ENCODE results near the gene SLC12A5.
"Not testable (repeated sequence)": the region's sequence is repeated elsewhere in the genome, so short reads cannot be mapped to it uniquely, and the experiment has no call there.

SLC12A5 gene

DNA sequence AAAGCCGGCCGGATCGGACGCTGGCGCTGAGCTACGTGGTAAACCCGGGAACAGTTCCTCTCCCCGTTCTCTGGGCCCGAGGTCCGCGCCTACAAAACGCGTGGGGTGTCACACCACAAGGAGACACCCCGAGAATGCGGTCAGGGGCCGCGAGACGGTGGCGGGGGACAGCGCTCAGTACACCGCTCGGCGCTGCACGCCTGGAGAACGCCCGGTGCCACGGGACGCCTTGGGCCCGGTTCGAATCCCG, 60.1 kb downstream of the SLC12A5 start:
- H3K27ac ChIP-seq = peak overlapping the region; percentile 97
- TF ChIP-seq ZFX (IDR thresholded peaks at IDR 0.05) = no peak
- TF ChIP-seq, protein P1, sequence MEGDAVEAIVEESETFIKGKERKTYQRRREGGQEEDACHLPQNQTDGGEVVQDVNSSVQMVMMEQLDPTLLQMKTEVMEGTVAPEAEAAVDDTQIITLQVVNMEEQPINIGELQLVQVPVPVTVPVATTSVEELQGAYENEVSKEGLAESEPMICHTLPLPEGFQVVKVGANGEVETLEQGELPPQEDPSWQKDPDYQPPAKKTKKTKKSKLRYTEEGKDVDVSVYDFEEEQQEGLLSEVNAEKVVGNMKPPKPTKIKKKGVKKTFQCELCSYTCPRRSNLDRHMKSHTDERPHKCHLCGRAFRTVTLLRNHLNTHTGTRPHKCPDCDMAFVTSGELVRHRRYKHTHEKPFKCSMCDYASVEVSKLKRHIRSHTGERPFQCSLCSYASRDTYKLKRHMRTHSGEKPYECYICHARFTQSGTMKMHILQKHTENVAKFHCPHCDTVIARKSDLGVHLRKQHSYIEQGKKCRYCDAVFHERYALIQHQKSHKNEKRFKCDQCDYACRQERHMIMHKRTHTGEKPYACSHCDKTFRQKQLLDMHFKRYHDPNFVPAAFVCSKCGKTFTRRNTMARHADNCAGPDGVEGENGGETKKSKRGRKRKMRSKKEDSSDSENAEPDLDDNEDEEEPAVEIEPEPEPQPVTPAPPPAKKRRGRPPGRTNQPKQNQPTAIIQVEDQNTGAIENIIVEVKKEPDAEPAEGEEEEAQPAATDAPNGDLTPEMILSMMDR (conservative IDR thresholded peaks at IDR 0.05) = no peak

DNA sequence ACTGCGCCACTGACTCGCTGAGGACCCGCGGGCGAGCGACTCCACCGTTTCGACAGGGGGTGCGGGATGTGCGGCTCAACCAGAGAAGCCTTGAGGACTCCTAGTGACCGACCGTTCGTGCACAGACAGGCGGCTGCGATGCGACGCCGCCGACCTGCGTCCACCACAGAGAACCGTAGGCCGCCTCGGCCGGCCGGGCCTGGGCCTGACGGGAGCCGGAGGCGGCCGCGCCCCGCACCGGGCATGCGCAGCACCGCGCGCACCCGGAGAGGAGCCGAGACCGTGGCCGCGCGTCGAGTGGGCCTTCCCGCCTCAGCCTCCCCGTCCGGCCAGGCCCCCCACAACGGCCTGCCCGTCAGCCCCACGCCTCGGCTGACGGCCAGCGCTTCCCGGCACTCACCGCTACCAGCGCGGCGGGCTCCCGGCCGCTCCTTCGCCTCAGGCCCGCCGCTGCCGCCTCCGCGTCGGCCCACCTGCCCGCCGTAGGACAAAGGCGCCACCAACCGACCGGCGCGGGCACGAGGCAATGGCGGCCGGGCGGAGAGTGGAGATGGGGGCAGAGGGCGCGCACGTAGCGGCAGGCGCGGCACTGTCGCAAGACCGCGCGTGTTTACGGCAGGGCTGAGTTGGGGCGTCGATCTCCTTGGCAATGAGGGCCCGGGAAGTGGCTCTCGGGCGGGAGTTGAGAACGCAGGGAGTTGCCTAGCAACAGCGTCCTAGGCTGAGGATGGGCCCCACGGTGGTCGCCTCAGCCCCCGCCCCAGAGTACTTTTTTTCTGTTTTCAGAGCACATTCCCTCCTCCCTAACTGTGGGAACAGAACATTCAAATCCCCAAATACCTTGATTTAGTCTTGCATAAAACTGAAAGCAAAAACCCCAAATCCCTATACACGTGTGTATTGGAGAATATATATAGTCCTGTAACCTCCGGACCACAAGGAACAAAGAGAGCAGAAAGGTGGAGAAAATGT, 60.7 kb downstream of the SLC12A5 start, which contains the start of gene NCOA5:
TSS of gene NCOA5 (minus strand) at position 546 of the 972 bp plus-strand sequence. CDS start 10,538 bp downstream, outside the sequence.
- TF ChIP-seq, protein P1 (conservative IDR thresholded peaks at IDR 0.05) = peak; percentile 40
- TF ChIP-seq ZFX (IDR thresholded peaks at IDR 0.05) = peak; percentile 99
- H3K27ac ChIP-seq = peak within 1 kb of the TSS; percentile 97

DNA sequence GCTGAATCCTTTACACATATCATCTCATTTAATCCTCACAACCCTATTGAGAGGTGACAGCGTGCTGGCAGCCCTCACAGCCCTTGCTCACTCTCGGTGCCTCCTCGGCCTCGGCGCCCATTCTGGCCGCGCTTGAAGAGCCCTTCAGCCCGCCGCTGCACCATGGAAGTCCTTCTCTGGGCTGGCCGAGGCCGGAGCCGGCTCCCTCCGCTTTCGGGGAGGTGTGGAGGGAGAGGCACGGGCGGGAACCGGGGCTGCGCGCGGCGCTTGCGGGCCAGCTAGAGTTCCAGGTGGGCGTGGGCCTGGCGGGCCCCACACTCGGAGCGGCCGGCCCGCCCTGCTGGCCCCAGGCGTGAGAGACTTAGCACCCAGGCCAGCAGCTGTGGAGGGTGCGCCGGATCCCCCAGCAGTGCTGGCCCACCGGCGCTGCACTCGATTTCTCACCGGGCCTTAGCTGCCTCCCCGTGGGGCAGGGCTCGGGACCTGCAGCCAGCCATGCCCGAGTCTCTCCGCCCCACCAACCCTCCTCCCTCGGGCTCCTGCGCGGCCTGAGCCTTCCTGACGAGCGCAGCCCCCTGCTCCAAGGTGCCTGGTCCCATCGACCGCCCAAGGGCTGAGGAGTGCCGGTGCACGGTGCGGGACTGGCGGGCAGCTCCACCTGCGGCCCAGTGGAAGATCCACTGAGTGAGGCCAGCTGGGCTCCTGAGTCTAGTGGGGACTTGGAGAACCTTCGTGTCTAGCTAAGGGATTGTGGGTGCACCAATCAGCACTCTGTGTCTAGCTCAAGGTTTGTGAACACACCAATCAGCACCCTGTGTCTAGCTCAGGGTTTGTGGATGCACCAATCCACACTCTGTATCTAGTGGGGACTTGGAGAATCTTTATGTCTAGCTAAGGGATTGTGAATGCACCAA, 62.9 kb downstream of the SLC12A5 start:
- H3K27ac ChIP-seq = not testable (repeated sequence)

DNA sequence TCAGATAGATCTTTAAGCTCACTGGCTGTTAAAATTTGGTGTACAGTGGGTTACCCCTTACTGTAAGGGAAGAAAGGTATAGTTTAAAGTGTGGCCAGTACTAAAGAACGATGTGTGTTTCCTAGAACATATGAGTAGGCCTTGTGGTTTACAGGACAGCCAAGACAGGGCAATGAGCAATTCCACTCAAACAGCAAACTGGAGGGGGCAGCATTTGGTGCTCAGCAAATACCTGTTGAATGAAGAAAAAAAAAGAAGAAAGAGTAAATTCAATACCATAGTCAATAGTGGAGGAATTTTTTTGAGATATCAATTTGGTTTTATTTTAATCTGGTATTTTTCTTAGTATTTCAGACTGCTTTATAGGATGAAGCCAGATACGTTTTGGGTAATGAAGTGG, 64.5 kb downstream of the SLC12A5 start:
- H3K27ac ChIP-seq = no peak overlapping the region
- TF ChIP-seq ZFX (IDR thresholded peaks at IDR 0.05) = no peak
- TF ChIP-seq, protein P1 (conservative IDR thresholded peaks at IDR 0.05) = no peak

DNA sequence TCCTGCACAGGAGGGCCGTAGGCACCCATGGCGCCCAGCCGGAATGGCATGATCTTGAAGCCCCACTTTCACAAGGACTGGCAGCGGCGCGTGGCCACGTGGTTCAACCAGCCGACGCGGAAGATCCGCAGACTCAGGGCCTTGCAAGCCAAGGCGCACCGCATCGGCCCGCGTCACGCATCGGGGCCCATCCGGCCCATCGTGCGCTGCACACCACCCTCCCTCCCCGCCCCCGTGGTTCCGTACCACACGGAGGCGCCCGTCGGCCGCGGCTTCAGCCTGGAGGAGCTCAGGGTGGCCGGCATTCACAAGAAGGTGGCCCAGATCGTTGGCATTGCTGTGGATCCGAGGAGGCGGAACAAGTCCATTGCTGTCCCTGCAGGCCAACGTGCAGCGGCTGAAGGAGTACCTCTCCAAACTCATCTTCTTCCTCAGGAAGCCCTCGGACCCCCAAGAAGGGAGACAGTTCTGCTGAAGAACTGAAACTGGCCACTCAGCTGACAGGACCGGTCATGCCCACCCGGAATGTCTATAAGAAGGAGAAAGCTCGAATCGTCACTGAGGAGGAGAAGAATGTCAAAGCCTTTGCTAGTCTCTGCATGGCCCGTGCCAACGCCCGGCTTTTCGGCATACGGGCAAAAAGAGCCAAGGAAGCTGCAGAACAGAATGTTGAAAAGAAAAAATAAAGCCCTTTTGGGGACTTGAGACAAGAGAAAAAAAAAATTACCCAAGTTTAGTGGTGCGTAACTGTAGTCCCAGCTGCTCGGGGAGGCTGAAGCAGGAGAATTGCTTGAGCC, 70.7 kb downstream of the SLC12A5 start:
- TF ChIP-seq, protein P1 (conservative IDR thresholded peaks at IDR 0.05) = no peak
- TF ChIP-seq ZFX (IDR thresholded peaks at IDR 0.05) = no peak
- H3K27ac ChIP-seq = no peak overlapping the region

DNA sequence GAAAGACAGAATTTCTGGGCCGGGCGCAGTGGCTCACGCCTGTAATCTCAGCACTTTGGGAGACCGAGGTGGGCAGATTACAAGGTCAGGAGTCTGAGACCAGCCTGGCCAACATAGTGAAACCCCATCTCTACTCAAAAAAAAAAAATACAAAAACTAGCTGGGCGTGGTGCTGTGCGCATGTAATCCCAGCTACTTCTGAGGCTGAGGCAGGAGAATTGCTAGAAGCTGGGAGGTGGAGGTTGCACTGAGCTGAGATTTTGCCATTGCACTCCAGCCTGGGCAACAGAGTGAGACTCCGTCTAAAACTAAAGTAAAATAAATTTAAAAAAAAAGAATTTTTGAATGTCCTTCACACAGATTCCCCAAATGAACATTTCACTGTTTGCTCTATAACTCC, 71.4 kb downstream of the SLC12A5 start:
- H3K27ac ChIP-seq = not testable (repeated sequence)

DNA sequence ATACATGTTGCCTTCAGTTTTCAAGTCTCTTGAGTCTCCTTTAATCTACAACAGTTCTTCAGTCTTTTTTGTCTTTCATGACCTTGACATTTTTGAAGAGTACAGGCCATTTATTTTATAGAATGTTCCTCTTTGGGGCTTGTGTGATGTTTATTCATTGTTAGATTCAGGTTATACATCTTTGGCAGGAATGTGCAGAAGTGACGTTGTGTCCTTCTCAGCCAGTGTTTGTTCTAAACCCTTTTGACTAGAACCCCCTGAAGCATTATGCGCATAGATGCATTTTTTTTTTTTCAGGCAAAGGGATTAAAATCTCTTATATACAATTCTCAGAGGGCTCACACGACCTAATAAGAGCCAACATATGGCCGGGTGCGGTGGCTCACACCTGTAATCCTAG, 72.0 kb downstream of the SLC12A5 start:
- TF ChIP-seq, protein P1 (conservative IDR thresholded peaks at IDR 0.05) = no peak
- no peak for TF ChIP-seq ZFX (IDR thresholded peaks at IDR 0.05)
- H3K27ac ChIP-seq = no peak overlapping the region

Measured in C4-2B (cell line).